EL (cell line): Measurements from ENCODE around the gene FERMT3.
"Not testable (repeated sequence)": the region's sequence is repeated elsewhere in the genome, so short reads cannot be mapped to it uniquely, and the experiment has no call there.

ENCODE experiments used
- DNase-seq: peaks from one replicate; pipeline ENCODE4 v3.0.0-alpha.2; 2016

Gene FERMT3

DNA sequence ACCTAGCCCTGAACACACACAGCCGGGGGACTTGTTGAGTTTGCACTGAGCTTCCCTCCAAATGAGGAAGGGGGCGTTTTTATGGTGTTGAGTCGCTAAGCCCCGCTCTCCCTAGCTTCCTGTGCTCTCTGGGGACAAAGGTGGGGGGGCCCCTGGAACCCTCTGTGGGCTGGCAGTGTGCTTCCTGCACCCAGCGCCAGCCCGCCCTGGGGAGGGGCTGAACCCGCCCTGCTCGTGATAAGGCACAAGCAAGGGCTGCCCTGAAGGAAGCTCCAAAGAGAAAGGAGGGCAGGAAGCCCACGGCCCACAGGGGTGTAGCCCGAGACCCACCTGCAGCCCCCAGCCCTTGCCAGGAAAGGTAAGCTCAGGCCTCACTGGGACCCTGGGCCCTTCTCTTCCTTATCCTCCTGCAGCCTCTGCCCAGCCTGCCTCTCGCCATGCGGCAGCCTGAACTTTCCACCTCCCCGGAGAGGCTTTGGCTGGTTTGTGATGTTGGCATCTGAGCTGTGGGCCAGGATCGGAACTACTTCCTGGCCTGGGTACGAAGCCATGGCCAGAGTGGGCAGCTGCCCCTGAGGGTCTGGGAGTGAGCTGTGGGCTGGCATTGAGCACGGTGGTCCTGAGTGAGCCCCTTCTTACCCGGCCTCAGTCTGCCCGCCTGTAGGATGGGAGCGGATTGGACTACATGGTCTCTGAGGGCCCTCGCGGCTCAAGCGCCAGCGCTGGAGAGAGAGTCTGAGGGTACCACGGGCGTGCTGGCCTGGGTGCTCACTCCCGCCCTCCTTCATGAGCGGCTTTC lies at the start of gene FERMT3:
TSS of gene FERMT3 (plus strand) at position 265 of the 799 bp plus-strand sequence. CDS start 644 bp downstream, outside the sequence.
- no peak for DNase-seq

DNA sequence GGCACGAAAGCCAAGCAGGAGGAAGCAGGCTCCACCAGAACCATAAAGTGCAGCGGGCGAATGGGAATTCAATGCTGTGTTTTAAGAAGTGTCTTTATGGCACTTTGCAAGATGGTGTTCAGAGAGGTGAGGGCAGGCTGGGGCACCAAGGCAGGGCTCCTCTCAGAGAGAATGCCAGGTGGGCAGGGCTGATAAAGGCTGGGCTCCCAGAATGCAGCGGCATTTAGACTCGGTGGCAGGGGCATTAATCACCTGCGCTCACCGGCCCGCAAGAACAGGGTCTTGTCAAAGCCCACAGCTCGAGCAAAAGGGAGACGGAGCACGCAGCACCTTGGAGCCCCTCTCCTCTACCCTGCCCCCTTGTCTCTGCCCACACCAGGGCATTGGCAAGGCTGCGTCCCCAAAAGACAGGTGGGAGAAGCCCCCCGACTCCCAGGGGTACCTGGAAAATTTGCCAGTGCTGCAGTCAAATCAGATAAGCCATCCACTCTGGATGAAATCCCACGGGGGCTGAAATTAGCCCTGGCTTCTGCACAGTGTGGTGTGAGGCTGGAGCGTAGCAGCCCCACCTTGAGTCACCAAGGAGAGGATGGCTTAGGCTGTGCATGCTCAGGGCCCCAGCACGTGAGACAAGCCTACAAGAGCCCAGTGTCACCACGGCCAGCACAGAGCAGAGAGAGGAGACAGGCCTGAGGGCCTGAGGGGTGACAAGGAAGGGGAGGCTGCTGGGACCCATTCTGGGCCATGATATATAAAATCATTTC lies 48.7 kb upstream of the FERMT3 start:
- DNase-seq: no peak

DNA sequence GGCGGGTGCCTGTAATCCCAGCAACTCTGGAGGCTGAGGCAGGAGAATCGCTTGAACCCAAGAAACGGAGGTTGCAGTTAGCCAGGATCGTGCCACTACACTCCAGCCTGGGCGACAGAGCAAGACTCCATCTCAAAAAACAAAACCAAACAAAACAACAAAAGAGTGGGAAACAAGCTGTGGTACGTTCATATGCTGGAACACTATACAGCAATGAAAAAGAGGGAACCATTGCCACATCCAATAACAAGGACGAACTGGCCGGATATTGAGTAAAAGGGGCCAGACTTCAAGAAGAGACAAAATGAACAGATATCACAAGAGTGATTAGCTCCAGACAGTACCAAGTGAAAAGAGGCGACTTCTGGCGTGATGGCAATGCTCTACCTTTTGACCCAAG lies 45.5 kb upstream of the FERMT3 start:
- no peak for DNase-seq

DNA sequence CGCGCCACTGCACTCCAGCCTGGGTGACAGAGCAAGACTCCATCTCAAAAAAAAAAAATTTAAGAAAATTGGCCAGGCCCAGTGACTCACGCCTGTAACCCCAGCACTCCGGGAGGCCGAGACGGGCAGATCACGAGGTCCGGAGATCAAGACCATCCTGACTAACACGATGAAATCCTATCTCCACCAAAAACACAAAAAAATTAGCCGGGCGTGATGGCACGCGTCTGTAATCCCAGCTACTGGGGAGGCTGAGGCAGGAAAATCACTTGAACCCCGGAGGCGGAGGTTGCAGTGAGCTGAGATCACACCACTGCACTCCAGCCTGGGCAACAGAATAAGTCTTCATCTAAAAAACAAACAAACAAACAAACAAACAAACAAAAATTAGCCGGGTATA lies 43.8 kb upstream of the FERMT3 start:
- not testable (repeated sequence) for DNase-seq

DNA sequence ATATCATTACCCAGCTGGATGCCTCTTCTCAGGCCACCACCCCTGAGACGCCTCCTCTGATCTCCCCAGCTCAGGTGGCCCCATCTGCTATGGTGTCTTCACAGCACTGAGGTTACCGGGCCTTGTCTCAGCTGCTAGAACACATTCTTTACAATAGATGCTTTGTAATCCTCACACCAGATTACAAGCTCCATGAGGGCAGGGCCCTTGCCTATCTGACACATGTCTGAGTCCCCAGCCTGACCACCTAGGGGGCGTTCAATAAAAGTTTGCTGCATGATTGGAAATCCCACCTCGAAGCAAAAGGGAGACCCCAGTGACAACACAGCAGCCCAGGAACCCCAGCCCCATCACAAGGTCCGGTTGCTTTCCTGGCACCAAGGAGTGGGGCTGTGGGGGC lies 42.6 kb upstream of the FERMT3 start:
- no peak for DNase-seq

DNA sequence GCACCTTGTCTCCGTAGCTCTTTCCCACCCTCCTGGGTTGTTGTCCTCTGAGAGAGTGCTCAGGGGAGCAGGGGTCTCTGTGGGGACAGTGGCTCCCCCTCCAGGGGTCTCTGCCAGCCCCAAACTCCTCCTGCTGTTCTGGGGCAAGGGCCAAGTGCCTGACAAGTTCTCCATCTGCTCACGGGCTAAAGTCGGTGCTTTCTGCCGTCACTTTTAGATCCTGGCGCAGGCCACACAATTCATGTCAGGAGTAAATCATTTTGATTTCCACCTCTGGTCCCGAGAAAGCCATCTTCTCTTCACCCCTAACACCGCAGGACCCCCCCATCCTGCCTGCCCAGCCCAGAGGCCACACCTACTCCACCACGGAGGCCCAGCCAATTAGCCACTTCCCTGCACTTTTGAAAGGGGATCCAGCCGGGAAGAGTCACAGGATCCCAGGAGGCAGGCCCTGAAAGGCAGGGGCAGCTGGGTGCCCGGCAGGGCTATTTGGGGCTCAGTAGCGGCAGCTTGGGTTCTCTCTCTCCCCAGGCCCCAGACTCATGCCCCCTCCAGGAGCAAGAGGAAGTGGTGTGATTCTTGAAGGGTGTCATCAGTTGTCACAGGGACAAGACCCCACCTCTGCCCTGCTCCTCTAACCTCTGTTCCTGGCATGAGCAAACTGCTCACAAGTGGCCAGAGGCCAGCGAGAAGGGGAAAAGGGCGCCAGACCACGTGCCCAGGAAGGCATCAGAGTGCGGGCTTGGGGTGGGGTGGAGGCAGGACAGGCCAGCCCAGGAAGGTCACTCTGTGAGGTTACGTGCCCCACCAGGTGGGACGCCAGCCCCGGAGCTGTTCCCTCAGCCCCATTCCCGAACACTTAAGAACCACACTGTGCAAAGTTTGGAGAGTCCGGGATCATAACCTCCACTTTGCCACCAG lies 41.9 kb upstream of the FERMT3 start:
- peak; percentile 29 for DNase-seq

DNA sequence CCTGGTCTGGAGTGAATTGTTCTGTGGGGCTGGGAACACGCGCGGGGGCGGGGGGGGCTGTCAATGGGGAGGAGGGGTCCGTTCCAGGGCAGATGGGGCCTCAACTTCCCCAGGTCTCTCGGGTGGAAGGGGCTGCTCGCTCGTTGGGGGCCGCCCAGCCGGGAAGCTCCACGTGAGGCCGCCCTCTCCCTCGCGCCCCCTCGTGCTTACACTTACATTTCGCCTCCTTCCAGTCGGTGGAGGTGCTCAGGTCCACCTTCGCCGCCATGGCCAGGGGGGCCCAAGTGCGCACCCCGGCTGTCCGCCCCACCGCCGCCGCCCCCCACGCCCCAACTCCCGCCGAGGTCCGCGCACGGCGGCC lies 41.1 kb upstream of the FERMT3 start:
- peak; percentile 25 for DNase-seq

DNA sequence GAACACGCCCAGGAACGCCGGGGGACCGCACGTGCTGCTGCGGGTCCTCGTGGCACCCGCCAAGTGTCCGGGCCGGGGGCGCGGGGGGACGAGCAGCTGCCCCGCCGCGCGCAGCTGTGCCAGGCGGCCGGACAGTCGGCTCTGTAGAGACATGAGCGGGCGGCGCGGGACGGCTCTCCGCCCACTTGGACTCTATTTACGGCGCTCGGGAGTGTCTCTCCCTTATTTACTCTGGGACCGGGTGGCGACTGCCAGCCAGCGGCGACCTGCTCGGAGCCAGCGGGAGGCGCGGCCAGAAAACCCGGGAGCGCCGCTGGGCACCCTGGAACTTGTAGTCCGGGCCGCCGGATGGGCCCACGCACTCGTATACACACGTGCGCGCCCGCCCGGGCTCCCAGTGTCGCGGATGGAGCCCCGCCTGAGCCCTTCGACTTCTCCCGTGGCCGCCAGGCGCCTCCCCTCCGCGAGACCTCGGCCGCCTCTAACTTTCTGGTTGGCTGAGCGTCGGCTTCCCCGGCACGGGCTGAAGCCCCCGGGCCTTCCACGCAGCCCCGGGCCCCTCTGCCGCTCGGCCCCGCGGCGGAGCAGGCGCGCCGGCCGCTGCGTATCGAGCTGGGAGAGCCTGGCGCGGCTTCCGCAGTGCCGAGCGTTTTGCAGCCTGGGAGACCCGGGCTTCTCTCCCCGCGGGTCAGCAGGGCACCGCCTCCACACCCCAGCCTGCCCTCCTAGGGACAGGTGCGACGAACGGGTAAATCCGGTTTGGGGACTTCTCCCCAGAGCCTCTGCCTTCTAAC lies 40.5 kb upstream of the FERMT3 start, which contains the start of gene MACROD1:
TSS of gene MACROD1 (minus strand) at position 272 of the 794 bp plus-strand sequence. CDS start at position 153, 119 bp downstream.
- DNase-seq: peak; percentile 88

DNA sequence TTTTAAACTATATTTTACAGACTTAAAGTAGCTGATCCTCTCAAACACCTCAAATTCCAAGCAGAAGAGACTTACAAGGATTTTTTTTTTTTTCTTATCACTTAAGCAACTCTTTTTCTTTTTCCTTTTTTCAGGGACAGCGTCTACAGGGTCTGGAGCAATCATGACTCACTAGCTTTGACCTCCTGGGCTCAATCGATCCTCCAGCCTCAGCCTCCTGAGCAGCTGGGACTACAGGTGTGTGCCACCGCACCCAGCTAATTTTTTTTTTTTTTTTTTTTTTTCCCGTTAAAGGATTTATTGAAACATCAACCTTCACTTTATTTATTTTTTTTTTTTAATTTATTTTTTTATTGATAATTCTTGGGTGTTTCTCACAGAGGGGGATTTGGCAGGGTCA lies 36.1 kb upstream of the FERMT3 start:
- DNase-seq: no peak

DNA sequence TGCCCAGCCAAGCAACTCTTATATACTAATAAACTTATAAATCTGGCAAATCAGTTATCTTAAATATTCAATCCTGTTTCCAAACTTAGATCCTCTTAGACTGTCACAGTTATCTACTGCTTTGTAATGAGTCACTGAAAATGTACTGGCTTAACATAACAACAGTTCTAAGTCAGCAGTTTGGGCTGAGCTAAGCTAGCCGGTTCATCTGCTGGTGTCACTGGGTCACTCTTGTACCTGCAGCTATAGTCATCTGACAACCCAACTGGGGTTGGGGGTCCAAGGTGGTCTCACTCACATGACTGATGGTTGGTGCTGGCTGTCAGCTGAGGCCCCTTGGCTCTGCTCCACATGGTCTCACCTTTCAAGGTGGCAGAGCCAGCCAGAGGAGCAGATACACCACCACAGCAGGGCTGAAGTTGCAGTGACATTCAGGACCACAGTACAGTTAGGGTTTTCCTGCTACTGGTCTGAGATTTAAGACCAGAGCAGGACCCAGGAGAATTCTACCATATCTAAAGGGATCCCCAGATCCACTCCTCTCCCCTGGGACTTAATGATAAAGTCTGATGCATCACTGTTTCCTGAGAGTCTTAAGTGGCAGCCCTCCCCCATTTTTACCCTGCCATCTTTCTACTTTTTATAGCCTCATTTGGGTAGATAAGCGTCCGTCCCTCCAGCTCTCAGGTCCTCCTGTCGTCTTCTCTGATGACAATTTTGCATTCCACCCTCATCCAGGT lies 32.7 kb upstream of the FERMT3 start:
- no peak for DNase-seq

DNA sequence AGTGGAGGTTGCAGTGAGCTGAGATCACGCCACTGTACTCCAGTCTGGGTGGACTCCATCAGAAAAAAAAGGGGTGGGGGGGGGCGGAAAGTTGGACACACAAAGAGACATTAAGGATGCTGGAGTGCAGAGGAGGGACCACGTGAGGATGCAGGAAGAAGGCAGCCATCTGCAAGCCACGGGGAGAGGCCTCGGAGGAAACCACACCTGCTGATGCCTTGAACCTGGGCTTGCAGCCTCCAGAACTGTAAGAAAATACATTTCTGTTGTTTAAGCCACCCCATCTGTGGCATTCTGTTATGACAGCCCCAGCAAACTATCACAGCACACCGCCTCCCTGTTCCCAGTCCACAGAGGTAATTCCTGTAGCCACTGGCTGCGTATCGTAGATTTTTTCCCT lies 29.8 kb upstream of the FERMT3 start:
- no peak for DNase-seq

DNA sequence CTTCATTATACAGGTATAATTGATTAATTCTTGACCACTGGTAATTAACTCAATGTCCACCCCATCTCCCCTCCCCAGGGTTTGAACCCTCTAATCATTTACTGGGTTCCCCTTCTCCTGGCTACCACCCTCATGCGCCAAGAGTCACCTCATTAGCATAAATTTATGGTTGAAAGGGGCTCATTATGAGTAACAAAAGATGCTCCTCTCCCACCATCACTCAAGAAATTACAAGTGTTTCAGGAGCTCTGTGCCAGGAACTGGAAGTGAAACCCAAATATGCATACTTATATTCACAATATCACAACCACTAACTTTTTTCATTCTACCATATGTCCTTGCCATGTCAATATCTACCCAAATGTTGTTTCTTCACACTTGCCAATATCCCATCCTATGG lies 28.3 kb upstream of the FERMT3 start:
- DNase-seq: no peak

DNA sequence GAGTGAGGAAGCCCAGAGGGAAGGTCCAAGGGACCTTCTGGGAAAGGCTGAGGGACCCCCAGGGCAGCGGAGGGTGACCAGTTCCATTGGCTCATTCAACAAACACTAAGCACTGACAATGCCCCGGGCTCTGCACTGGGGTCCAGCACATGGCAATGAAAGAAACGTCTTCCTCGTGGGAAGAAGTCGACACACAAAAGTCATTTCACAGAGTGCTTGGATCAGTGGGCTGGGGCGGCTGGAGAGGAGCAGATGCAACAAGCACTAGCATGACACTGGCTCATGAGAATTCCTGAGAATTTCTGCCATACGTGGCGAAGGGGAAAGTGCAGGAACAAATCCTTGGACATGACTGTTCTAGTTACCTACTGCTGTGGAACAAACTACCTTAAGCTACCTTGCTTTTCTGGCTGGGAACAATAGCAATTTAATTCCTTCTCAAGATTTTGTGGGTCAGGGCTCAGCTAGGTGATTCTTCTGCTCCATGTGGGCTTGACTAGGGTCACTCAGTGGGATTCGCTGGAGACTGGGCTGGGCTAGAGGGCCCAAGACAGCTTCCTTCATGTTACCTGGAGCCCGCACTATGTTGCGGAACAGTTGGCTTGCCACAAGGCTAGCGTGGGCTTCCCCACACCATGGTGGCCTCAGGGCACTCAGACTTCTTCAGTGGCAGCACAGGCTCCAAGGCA lies 27.4 kb upstream of the FERMT3 start:
- DNase-seq: no peak

DNA sequence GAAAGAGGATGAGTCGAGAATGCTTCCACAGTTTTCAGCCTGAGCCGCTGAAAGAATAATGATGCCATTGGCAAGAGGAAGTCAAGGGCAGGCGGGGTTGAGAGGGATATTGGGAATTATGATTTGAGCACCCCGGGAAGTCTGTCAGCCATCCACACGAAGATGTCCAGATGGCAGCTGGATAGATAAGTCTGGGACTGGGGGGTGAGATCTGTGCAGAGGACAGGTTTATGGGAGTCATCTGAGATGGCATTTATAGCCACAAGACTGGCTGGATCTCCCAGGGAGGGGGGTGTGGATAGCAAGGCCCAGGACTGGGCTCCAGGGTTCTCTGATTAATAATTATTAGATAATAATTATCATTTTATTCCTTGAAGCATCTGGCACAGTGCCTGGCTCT lies 25.6 kb upstream of the FERMT3 start:
- no peak for DNase-seq

DNA sequence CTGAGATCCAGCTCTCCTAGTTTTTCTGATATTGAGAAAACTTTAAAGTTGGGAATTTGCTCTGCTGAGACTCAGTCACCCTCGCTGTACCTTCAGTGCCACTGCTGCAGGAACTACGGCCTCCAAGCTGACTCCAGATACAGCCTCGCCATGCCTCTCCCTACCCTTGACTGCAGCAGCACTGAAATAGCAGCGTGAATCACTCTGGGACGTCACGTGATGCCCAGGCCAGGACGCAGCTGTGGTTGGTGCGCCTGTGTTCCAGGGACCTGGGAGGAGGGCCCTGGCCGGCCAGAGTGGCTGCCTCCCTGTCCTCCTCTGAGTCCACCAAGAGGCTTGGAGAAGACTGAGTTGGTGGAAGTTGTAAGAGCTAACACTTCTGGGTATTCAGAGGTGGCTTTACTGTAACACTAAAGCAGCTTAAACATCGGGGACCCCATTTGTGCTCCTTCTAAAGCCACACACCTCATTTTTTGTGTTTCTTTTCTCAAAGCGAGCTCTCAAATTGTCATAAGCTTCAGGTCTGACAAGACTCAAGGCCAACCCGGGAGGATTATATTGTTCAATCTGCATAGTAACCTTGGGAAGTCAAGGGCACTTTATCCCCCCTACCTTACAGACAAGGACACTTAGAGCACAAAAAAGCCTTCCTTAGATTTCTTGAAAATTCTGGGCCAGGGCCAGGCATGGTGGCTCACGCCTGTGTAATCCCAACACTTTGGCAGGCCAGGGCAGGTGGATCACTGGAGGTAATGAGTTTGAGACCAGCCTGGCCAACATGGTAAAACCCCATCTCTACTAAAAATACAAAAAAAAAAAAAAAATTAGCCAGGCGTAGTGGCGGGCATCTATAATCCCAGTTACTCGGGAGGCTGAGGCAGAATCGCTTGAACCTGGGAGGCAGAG lies 24.8 kb upstream of the FERMT3 start:
- DNase-seq: peak; percentile 94

DNA sequence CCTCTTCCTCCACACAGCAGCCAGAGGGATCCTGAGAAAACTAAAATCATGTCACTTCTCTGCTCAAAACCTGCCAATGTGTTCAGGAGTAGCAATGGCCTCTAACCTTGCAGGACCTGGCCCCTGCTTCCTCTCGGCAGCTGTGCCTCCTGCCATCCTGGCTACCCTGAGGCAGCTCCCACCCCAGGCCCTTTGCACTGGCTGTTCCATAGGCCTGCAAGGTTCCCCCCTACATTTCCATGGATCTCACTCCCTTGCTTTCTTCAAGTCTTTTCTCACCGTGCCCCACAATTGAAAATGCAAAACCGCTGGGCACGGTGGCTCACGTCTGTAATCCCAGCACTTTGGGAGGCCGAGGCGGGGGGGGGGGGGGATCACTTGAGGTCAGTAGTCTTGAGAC lies 22.6 kb upstream of the FERMT3 start:
- no peak for DNase-seq

DNA sequence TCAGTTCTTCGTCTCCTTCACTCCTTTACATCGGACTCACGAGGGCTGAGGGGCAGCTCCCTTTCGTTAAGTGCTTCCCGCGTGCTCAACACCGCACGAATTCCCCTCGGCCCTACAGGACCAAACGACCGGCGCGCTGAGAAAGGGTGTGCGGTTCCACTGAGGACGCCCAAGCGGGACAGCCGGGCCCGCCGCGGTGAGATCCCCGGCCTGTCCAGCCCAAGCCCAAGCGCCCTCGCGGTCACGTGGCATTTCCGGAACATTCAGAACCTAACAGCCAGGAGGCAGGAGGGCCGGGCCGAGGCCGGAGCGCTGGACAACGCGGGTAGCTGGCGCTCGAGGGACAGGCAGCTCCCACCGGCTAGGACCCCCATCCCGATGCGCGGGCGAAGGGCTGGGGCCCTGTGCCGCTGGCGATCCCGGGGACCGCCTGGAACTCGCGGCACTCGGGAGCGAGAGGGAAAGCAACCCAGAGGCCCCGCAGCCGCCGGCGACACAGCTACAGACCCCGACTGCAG lies 21.3 kb upstream of the FERMT3 start:
- peak; percentile 88 for DNase-seq

DNA sequence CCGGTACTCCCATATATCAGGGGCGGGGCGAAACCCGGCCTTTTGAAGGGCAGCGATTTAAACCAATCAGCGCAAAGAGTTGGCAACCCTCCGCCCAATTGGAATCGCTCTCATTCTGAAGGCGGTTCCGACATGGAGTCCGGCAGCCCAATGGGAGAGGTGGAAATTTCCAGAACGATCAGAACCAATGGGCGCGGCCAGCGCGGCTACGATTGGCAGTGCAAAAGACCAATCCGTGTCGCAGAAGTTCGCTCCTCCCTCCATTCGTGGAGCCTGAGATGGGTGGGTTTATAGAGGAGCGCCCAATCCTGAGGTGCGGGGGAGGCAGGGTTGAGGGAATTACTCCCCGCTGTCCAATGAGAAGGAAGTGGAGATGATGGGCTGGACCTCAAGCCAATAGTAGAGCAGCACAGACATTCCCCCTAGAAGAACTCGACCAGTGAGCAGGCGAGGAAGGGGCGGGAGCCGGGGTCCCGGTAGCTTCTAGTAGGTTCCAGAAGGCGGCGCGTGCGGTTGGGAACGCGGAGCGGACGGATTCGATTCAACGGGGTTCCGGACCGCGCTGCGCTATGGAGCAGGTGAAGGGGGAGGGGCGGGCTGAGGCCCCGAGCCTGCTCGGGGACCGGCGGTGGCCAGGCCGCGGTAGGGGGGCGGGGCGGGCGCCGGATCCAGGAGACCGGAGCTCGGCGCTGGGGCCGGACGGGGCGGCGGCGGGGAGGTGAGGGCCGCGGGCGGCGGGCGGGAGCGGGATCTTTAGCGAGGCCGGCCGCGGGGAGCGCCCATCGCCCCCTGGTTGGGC lies 20.6 kb upstream of the FERMT3 start, which contains the start of gene STIP1:
TSS of gene STIP1 (plus strand) at position 479 of the 799 bp plus-strand sequence. CDS start at position 570, 91 bp downstream.
- peak; percentile 100 for DNase-seq
